Neural cell (in vitro differentiated cells): ENCODE data around the gene TREML1. TPM values are rescaled to one million over a fixed set of nuclear protein-coding genes. Genes with fewer than 3 reads are reported as not detected.

ENCODE experiments used
- H2AFZ ChIP-seq: fragments of 200-600, 300-800 bp; sonication (generic), shearing (Covaris generic); 2 replicates; pipeline ENCODE4 v1.6.0; 2014; ENCODE audit warnings: low read depth, mild to moderate bottlenecking, antibody characterized with exemption, low read length, moderate library complexity
- H3F3A ChIP-seq: fragments of 200-600 bp; shearing (Covaris generic); 2 replicates; pipeline ENCODE4 v1.6.1; 2016; ENCODE audit warnings: mild to moderate bottlenecking, moderate library complexity, mixed read lengths, antibody characterized with exemption, low read length; ENCODE audit not compliant: insufficient read depth, poor library complexity, severe bottlenecking
- H3K27ac ChIP-seq: fragments of 200-600, 300-800 bp; sonication (generic), shearing (Covaris generic); 2 replicates; pipeline ENCODE4 v1.5.1; 2014; ENCODE audit warnings: mild to moderate bottlenecking, low read length, moderate library complexity
- H3K27me3 ChIP-seq: fragments of 300-800, 200-600 bp; sonication (generic), shearing (Covaris generic); 2 replicates; pipeline ENCODE4 v1.6.0; 2014; ENCODE audit warnings: mild to moderate bottlenecking, low read depth, low read length, moderate library complexity; ENCODE audit not compliant: insufficient read depth
- H3K36me3 ChIP-seq: fragments of 300-800, 200-600 bp; sonication (generic), shearing (Covaris generic); 2 replicates; pipeline ENCODE4 v1.5.1; 2014; ENCODE audit warnings: mild to moderate bottlenecking, antibody characterized with exemption, low read length, moderate library complexity; ENCODE audit not compliant: insufficient read depth
- H3K4me2 ChIP-seq: fragments of 300-800, 200-600 bp; sonication (generic), shearing (Covaris generic); 2 replicates; pipeline ENCODE4 v1.6.0; 2014; ENCODE audit warnings: mild to moderate bottlenecking, low read length
- H3K4me3 ChIP-seq: fragments of 300-800, 200-600 bp; sonication (generic), shearing (Covaris generic); 2 replicates; pipeline ENCODE4 v1.5.1; 2014; ENCODE audit warnings: mild to moderate bottlenecking, low read length, moderate library complexity
- H3K79me2 ChIP-seq: fragments of 200-600 bp; shearing (Covaris generic); replicated peaks from 2 replicates; pipeline ENCODE4 v1.6.0; 2014; ENCODE audit warnings: mild to moderate bottlenecking, low read length, moderate library complexity; ENCODE audit not compliant: insufficient read depth
- H3K9ac ChIP-seq: fragments of 300-800, 200-600 bp; sonication (generic), shearing (Covaris generic); 2 replicates; pipeline ENCODE4 v1.6.1; 2016; ENCODE audit warnings: mild to moderate bottlenecking, low read length, mixed read lengths
- H3K9me2 ChIP-seq: fragments of 200-600 bp; shearing (Covaris generic); 2 replicates; pipeline ENCODE4 v1.6.1; 2016; ENCODE audit warnings: mild to moderate bottlenecking, low read length, mixed read lengths; ENCODE audit not compliant: insufficient read depth
- H3K9me3 ChIP-seq: fragments of 200-600, 300-800 bp; sonication (generic), shearing (Covaris generic); 2 replicates; pipeline ENCODE4 v1.6.1; 2016; ENCODE audit warnings: mild to moderate bottlenecking, mixed run types, low read length, moderate library complexity, mixed read lengths
- H4K20me1 ChIP-seq: fragments of 200-600 bp; shearing (Covaris generic); 2 replicates; pipeline ENCODE4 v1.6.1; 2016; ENCODE audit warnings: mild to moderate bottlenecking, mixed run types; ENCODE audit not compliant: insufficient read depth
- EP300 ChIP-seq: fragments of 450-650 bp; conservative IDR thresholded peaks from 2 replicates; pipeline ENCODE4 v1.6.1; 2014; ENCODE audit warnings: antibody characterized with exemption, mild to moderate bottlenecking, moderate library complexity; ENCODE audit not compliant: poor library complexity, severe bottlenecking
- EZH2 ChIP-seq: fragments of 200-600, 300-800 bp; shearing (Covaris generic), sonication (generic); IDR thresholded peaks from 2 replicates; pipeline ENCODE4 v1.6.1; 2014; ENCODE audit warnings: antibody characterized with exemption, low read length, borderline replicate concordance, mild to moderate bottlenecking; ENCODE audit not compliant: insufficient read depth, poor library complexity, severe bottlenecking
- MXI1 ChIP-seq: fragments of 450-650 bp; conservative IDR thresholded peaks from 2 replicates; pipeline ENCODE4 v1.6.1; 2014; ENCODE audit warnings: antibody characterized with exemption, mild to moderate bottlenecking; ENCODE audit not compliant: poor library complexity, severe bottlenecking
- POLR2AphosphoS5 ChIP-seq: IDR thresholded peaks from 2 replicates; pipeline ENCODE4 v1.6.1; 2012
- RAD21 ChIP-seq: fragments of 450-650 bp; conservative IDR thresholded peaks from 2 replicates; pipeline ENCODE4 v1.6.1; 2014; ENCODE audit warnings: antibody characterized with exemption, mild to moderate bottlenecking, moderate library complexity
- SMC3 ChIP-seq: fragments of 450-650 bp; conservative IDR thresholded peaks from 2 replicates; pipeline ENCODE4 v1.6.1; 2014; ENCODE audit warnings: antibody characterized with exemption, mild to moderate bottlenecking, moderate library complexity; ENCODE audit not compliant: poor library complexity
- TAF1 ChIP-seq: IDR thresholded peaks from 2 replicates; pipeline ENCODE4 v1.6.1; 2012; ENCODE audit warnings: low read depth
- polyA plus RNA-seq: library from polyadenylated mRNA; depleted of rRNA; stranded (reverse); fragments of >200 nt; gene quantifications from 2 replicates; pipeline ENCODE4 v1.2.3, GENCODE V29; 2014
- TF ChIP-seq, protein P1 (sequence below): fragments of 450-650 bp; IDR thresholded peaks from 2 replicates; pipeline ENCODE4 v1.5.1; 2014; ENCODE audit warnings: antibody characterized with exemption, mild to moderate bottlenecking, moderate library complexity; ENCODE audit not compliant: poor library complexity, severe bottlenecking
- TF ChIP-seq, protein P2 (sequence below): IDR thresholded peaks from 2 replicates; pipeline ENCODE4 v1.6.1; 2012; ENCODE audit warnings: borderline replicate concordance

Gene TREML1
- polyA plus RNA-seq, 1 donor from 2014 or later, result not detected

DNA sequence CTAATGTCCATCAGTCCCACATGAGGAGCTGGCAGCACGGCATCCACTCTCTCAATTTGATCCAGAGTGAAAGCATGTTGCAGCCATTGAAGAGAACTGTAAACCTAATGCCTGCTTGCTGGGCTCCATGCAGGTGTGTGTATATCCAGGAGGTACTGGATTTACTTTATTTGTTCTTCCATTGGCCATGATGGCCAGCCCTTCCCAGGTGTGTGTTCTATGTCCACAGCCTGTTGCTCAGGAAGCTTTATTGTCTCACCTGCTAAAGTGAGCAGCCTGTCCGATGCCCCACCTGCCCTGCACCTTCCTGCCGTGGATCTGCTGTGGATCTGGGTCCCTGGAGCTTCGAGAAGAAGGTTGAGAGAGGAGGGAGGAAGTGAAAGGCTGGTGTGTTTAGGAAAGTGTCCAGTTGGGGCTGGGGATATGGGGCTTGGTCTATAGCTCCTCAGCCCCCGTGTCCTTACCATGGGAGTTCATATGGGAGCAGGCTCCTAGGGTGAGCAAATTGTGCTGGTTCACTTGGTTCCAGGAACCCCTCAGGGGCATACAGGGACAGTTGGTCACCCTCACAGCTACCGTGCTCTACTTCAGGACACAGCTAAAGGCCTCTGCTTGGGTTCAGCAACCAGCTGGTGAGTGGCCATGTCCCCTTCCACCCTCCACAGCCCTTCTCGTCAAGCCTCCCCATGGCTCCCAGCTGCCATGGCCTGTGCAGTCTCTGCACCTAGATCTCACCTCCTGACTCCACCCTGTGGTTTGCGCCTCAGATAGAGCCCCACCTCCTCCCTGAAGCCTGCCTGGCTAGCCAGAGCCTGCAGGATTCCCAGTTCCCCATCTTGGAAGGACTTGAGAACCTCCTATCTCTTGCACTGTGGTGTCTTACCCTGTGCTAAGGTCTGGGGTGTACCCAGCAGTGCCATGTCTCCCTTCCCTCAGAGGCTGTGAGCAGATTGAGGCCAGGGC lies 34.1 kb upstream of the TREML1 start:
- no peaks in the 10 kb centered on the region for H3F3A ChIP-seq
- H3K4me3 ChIP-seq, result no peak overlapping the region
- H3K9me3 ChIP-seq, result peaks cover 2% of the 10 kb centered on the region
- H3K36me3 ChIP-seq, result no peaks in the 10 kb centered on the region
- H2AFZ ChIP-seq, result no peak overlapping the region
- no peaks in the 10 kb centered on the region for H3K9me2 ChIP-seq
- H3K9ac ChIP-seq, result no peak overlapping the region
- H3K27me3 ChIP-seq, result no peaks in the 10 kb centered on the region
- TF ChIP-seq, protein P1, sequence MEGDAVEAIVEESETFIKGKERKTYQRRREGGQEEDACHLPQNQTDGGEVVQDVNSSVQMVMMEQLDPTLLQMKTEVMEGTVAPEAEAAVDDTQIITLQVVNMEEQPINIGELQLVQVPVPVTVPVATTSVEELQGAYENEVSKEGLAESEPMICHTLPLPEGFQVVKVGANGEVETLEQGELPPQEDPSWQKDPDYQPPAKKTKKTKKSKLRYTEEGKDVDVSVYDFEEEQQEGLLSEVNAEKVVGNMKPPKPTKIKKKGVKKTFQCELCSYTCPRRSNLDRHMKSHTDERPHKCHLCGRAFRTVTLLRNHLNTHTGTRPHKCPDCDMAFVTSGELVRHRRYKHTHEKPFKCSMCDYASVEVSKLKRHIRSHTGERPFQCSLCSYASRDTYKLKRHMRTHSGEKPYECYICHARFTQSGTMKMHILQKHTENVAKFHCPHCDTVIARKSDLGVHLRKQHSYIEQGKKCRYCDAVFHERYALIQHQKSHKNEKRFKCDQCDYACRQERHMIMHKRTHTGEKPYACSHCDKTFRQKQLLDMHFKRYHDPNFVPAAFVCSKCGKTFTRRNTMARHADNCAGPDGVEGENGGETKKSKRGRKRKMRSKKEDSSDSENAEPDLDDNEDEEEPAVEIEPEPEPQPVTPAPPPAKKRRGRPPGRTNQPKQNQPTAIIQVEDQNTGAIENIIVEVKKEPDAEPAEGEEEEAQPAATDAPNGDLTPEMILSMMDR, result no peak
- TF ChIP-seq EZH2 (no peak), EP300 (no peak), SMC3 (no peak), POLR2AphosphoS5 (no peak), MXI1 (no peak), RAD21 (no peak), TAF1 (no peak)
- TF ChIP-seq, protein P2, sequence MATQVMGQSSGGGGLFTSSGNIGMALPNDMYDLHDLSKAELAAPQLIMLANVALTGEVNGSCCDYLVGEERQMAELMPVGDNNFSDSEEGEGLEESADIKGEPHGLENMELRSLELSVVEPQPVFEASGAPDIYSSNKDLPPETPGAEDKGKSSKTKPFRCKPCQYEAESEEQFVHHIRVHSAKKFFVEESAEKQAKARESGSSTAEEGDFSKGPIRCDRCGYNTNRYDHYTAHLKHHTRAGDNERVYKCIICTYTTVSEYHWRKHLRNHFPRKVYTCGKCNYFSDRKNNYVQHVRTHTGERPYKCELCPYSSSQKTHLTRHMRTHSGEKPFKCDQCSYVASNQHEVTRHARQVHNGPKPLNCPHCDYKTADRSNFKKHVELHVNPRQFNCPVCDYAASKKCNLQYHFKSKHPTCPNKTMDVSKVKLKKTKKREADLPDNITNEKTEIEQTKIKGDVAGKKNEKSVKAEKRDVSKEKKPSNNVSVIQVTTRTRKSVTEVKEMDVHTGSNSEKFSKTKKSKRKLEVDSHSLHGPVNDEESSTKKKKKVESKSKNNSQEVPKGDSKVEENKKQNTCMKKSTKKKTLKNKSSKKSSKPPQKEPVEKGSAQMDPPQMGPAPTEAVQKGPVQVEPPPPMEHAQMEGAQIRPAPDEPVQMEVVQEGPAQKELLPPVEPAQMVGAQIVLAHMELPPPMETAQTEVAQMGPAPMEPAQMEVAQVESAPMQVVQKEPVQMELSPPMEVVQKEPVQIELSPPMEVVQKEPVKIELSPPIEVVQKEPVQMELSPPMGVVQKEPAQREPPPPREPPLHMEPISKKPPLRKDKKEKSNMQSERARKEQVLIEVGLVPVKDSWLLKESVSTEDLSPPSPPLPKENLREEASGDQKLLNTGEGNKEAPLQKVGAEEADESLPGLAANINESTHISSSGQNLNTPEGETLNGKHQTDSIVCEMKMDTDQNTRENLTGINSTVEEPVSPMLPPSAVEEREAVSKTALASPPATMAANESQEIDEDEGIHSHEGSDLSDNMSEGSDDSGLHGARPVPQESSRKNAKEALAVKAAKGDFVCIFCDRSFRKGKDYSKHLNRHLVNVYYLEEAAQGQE, result no peak
- no peaks in the 10 kb centered on the region for H3K79me2 ChIP-seq
- no peak overlapping the region for H3K4me2 ChIP-seq
- H4K20me1 ChIP-seq, result no peaks in the 10 kb centered on the region
- no peak overlapping the region for H3K27ac ChIP-seq

DNA sequence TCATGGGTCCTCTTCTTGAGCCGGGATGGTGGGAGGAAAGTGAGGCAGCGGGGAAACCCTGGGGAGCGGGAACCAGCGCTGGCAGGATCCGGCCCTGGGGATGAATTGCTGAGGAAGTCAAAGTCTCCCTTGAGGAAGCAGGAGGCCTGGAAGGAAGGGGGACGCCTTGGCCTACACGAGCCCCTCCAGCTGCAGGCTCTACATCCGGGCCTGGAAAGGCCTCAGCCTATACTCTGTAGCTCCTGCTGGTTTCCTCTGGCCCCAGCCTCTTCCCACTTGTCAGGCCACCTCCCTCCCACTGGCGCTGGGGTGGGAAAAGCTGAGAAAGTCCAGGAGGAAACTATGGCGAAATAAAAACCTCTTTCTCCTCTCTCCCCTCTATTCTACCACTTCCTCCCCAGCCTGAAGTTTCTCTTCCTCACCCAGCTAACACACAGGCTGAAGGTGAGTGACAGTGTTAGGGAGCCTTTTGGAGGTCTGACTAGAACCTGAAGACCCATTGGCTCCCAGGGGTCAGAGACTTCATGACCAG lies 31.9 kb upstream of the TREML1 start:
- Histone ChIP-seq H4K20me1 (no peaks in the 10 kb centered on the region), H2AFZ (no peak overlapping the region), H3F3A (no peaks in the 10 kb centered on the region), H3K4me2 (no peak overlapping the region), H3K79me2 (no peaks in the 10 kb centered on the region), H3K27me3 (no peaks in the 10 kb centered on the region), H3K9ac (no peak overlapping the region), H3K4me3 (no peak overlapping the region), H3K36me3 (no peaks in the 10 kb centered on the region), H3K9me3 (peaks cover 2% of the 10 kb centered on the region), H3K9me2 (no peaks in the 10 kb centered on the region), H3K27ac (no peak overlapping the region)
- TF ChIP-seq SMC3, result no peak
- no peak for TF ChIP-seq EZH2
- TF ChIP-seq TAF1, result no peak
- no peak for TF ChIP-seq EP300
- no peak for TF ChIP-seq RAD21
- TF ChIP-seq, protein P2, result no peak
- TF ChIP-seq MXI1, result no peak
- TF ChIP-seq, protein P1, result no peak
